ENCODE measurements around the gene PDE11A. TPM values are rescaled to one million over a fixed set of nuclear protein-coding genes. Genes with fewer than 3 reads are reported as not detected.

The PDE11A gene
- total RNA-seq, 1 experiment from 2014 or later, result 0.13 TPM

DNA sequence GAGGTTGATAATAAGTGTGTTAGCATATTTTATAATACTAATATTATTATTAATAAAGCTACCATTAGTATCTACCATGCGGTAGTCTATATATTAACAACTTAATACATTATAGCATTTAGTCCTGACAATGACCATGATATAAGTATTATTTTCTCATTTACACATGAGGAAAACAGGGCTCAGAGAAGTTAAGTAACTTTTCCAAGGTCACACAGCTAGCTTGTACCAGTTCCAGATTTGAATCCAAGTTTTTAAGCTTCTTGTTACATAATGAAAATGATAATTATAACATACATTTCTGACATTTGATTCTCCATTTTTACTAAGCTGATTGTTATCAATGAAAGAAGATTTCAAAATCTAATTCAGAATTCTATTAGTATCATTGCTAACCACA, 369.4 kb downstream of the PDE11A start:
- Mint-ChIP-seq H3K27ac (no peak overlapping the region), H3K27me3 (ENCODE audit: low read depth) (peaks cover 15% of the 10 kb centered on the region; the same call in 1 of the 2 replicates), H3K4me1 (0 out of 4 replicates have a peak, but pooled peaks cover 0 to 2% of the 10 kb centered on the region in 2 experiments), H3K9me3 (no peaks in the 10 kb centered on the region), H3K4me3 (no peak overlapping the region), H3K36me3 (ENCODE audit: insufficient read depth in 1 of 3, low read depth in 3 of 3) (no peaks in the 10 kb centered on the region)
- H2BK12ac ChIP-seq (ENCODE audit: insufficient read length, low read depth, low read length), result no peak overlapping the region
- WGBS (ENCODE audit: extremely low coverage, insufficient read length, low lambda C conversion rate), result no CpG with 5 or more reads among the region's 1 CpG
- H3K27ac ChIP-seq (ENCODE audit: insufficient read length, low read depth, low read length), result no peak overlapping the region
- H3T11ph ChIP-seq (ENCODE audit: low read length), result no peak overlapping the region
- no peak overlapping the region for H4K8ac ChIP-seq (replicated peaks; ENCODE audit: insufficient read length, low read depth, low read length)
- H3K23ac ChIP-seq (ENCODE audit: insufficient read length, low read depth, low read length), result no peak overlapping the region
- TF ChIP-seq CTCF (conservative IDR thresholded peaks at IDR 0.05), result no peak
- no peak overlapping the region for H3K18ac ChIP-seq (ENCODE audit: insufficient read length, low read depth, low read length)
- H2AK5ac ChIP-seq (ENCODE audit: insufficient read length, low read length), result no peak overlapping the region
- no peak overlapping the region for H4K91ac ChIP-seq (ENCODE audit: insufficient read length, low read depth, low read length)
- no peaks in the 10 kb centered on the region for H3K27me3 ChIP-seq (ENCODE audit: insufficient read depth, low read length)
- no peak overlapping the region for H3K14ac ChIP-seq (ENCODE audit: insufficient read depth, low read length)
- no peak overlapping the region for H2BK120ac ChIP-seq (ENCODE audit: low read depth, low read length, poor library complexity, severe bottlenecking)
- no peak overlapping the region for H2BK15ac ChIP-seq (ENCODE audit: low read depth, low read length)
- no peak overlapping the region for H2BK20ac ChIP-seq (ENCODE audit: low read depth, low read length, poor library complexity, severe bottlenecking)
- DNase-seq, result no peak
- H3K79me1 ChIP-seq (ENCODE audit: insufficient read depth, low read depth, low read length, poor library complexity, severe bottlenecking), result no peaks in the 10 kb centered on the region
- no peaks in the 10 kb centered on the region for H3K23me2 ChIP-seq (ENCODE audit: insufficient read length, low read depth, low read length, poor library complexity, severe bottlenecking)
- H4K5ac ChIP-seq (ENCODE audit: insufficient read length, low read depth, low read length), result no peak overlapping the region
- no peaks in the 10 kb centered on the region for H4K20me1 ChIP-seq (ENCODE audit: control insufficient read depth, insufficient read depth, insufficient read length)
- H3K56ac ChIP-seq (ENCODE audit: insufficient read length, low read depth, low read length), result no peak overlapping the region
- H3K79me2 ChIP-seq (ENCODE audit: insufficient read depth, low read length), result no peaks in the 10 kb centered on the region
- no peak overlapping the region for H2AFZ ChIP-seq (ENCODE audit: low read length)
- H2BK5ac ChIP-seq (ENCODE audit: insufficient read length, low read length), result no peak overlapping the region
- H3K4ac ChIP-seq (ENCODE audit: low read depth, low read length), result no peak overlapping the region
- H3K4me1 ChIP-seq (ENCODE audit: insufficient read depth, low read length), result no peaks in the 10 kb centered on the region
- H3K9me3 ChIP-seq (ENCODE audit: control insufficient read depth, low read depth, low read length), result no peaks in the 10 kb centered on the region
- no peak overlapping the region for H3K4me2 ChIP-seq (ENCODE audit: insufficient read depth, insufficient read length, low read length)
- H3K9ac ChIP-seq (ENCODE audit: extremely low read depth, insufficient read length, low read length), result no peak overlapping the region
